Fibroblast of the aortic adventitia (primary cell): ENCODE data around the gene PREX1. TPM values are rescaled to one million over a fixed set of nuclear protein-coding genes. Genes with fewer than 3 reads are reported as not detected.

Experiments
- DNase-seq: peaks from one replicate; pipeline ENCODE4 v3.0.0-alpha.2; 2010; ENCODE audit warnings: low read depth
- H3K4me3 ChIP-seq: 2 replicates; pipeline ENCODE4 v1.5.1; 2011; ENCODE audit warnings: low read depth, mild to moderate bottlenecking, control low read depth, low read length, moderate library complexity
- total RNA-seq: library from RNA; depleted of rRNA; stranded (reverse); fragments of >200 nt; gene quantifications from 2 replicates; pipeline ENCODE4 v1.2.3, GENCODE V29; 2012; ENCODE audit warnings: low replicate concordance
- TF ChIP-seq, protein P1 (sequence below): IDR thresholded peaks from 2 replicates; pipeline ENCODE4 v1.5.1; 2011; ENCODE audit warnings: mild to moderate bottlenecking, low read length, control low read depth, inconsistent platforms; ENCODE audit not compliant: insufficient read depth

PREX1 gene
- total RNA-seq, 1 donor: 13.0 TPM

DNA sequence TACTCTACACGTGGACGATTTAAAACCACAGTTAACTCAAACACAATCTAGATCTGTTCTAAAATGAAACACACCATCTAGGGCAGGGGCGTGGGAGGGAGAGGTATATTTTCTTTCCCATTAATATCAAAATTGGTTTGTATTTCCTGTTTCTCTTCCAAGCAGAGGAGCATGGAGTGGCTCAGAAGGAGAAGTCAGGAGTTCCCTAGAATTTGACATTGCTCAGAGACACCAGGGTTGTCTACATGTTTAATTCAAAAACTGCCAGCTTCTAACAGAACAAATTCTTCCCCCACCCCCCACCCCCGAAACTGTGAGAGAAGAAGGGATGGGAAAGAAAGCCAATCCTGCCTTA is 2.3 kb downstream of the PREX1 start:
- DNase-seq: no peak
- TF ChIP-seq, protein P1, sequence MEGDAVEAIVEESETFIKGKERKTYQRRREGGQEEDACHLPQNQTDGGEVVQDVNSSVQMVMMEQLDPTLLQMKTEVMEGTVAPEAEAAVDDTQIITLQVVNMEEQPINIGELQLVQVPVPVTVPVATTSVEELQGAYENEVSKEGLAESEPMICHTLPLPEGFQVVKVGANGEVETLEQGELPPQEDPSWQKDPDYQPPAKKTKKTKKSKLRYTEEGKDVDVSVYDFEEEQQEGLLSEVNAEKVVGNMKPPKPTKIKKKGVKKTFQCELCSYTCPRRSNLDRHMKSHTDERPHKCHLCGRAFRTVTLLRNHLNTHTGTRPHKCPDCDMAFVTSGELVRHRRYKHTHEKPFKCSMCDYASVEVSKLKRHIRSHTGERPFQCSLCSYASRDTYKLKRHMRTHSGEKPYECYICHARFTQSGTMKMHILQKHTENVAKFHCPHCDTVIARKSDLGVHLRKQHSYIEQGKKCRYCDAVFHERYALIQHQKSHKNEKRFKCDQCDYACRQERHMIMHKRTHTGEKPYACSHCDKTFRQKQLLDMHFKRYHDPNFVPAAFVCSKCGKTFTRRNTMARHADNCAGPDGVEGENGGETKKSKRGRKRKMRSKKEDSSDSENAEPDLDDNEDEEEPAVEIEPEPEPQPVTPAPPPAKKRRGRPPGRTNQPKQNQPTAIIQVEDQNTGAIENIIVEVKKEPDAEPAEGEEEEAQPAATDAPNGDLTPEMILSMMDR: no peak
- H3K4me3 ChIP-seq: peak overlapping the region; percentile 17

DNA sequence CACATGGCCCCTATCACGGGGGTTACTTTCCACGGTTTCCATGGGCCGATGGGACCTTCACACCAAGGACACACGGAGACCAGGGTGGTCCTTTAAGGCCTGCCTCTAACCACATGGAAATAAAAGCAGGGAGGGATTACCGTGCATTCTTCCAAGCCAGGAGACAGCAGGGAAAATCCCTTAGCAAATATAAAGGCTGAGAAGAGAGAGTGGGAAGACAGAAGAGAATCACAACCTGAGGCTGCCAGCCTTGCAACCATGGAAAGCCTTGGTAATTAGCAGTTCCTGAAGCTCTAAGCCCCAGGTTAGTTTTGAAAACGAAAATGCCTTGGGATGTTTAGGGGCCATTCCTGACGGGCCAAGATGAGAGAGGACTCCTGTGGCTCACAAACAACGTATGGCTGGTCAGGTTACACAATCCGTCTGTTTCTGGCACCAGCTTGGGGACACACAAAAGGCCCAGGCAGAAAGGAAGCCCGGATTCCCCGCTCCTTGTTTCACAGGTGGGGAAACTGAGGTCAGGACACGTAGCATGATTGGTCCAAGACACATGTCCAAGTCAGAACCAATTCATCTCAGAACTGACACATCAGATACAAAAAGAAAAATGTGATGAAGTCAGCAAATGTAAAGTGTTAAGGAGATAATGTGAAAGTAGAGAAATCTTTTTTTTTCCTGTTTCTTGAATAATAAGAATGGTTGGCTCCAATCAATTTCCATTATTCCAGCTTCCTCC is 2.8 kb downstream of the PREX1 start:
- DNase-seq: no peak
- no peak overlapping the region for H3K4me3 ChIP-seq
- TF ChIP-seq, protein P1: no peak

DNA sequence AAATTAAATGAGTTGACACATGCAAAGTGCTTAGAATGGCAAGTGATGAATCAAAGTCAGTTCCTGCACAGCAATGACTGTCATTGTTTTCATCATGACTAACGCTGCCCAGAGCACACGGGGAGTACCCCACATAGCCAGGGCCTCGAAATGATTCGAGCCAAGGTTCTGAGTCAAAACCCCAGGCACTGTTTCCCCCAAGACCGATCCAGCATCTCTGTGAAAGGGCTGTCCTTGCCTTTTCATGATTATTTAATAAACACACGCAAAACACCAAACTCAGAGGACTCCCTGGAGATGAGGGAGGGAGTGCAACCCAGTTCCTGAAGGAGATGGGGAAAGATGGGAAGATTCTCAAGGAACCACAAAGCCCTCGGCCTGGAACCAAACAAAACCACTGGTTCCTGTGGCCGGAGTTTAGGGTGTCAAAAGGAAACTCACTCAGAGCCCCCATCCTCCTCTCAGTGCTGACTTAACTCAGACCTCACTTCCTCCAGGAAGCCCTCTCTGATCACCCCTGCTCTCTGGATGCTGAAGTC is 3.8 kb downstream of the PREX1 start:
- H3K4me3 ChIP-seq: no peak overlapping the region
- TF ChIP-seq, protein P1: no peak
- peak; percentile 75 for DNase-seq

DNA sequence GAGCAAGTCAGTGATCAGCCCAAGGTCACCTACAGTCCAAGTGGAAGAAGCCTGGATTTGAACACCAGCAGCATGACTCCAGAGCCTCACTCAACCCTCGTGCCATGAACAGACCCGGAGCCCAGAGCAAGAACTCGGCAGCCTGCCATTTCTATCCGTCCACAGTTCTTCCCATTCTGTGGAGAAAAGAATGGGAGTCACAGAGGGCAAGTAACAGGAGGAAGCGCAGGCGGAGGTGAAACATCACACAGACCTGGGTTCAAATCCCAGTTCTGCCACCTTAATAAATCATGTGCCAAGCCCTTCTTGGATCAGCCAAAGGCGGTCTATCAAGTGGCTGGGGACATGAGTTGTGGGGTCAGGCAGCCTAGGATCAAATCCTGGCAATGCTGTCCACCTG is 4.3 kb downstream of the PREX1 start:
- no peak for DNase-seq
- H3K4me3 ChIP-seq: no peak overlapping the region
- TF ChIP-seq, protein P1: no peak

DNA sequence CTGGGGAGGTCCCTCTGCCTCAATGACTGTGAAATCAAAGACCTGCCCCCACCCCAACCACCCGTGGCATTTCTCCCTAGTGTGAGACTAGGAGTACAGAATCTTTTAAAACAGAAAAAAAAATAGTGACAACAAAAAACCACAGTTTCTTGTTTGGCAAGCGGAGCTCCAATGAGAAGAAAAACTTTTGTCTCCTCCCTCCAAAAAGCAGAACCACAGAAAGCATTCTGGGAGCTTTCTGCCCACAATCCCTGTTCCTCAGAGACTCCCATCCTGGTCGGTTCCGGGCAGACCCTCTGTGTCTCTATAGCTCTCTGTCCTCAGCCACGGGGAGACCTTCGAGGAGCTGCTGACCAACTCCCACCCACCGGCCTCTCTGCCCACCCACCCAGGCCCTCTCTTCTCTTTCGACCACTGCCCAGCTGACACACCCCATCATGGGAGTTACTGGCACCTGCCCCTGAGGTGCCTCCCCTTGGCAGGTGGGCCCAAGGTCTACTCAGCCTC is 4.9 kb downstream of the PREX1 start:
- TF ChIP-seq, protein P1: no peak
- DNase-seq: no peak
- H3K4me3 ChIP-seq: no peak overlapping the region

DNA sequence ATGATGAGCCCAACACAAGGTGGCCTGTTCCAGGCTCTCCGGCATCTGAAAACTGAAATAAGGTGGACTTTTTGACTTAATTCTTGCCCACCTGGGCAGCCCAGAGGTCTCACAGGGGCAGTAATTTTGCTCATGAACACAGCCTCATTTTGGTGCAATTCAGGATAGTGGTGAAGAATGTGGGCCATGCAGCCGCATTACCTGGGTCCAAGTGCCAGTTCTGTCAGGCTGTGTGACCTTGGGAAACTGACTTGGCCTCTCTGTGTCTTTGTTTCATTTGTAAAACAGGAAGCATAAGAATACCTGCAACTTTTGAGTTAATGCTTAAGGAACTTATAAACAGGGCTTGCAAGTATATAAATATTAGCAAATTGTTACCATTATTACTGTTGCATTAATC is 5.6 kb downstream of the PREX1 start:
- no peak overlapping the region for H3K4me3 ChIP-seq
- DNase-seq: no peak
- TF ChIP-seq, protein P1: no peak
